LoVo (cell line): ENCODE data around the gene VPS9D1.

ENCODE experiments used
- DNase-seq: peaks from one replicate; pipeline ENCODE4 v3.0.0-alpha.2; 2016; ENCODE audit warnings: low spot score

Gene VPS9D1

DNA sequence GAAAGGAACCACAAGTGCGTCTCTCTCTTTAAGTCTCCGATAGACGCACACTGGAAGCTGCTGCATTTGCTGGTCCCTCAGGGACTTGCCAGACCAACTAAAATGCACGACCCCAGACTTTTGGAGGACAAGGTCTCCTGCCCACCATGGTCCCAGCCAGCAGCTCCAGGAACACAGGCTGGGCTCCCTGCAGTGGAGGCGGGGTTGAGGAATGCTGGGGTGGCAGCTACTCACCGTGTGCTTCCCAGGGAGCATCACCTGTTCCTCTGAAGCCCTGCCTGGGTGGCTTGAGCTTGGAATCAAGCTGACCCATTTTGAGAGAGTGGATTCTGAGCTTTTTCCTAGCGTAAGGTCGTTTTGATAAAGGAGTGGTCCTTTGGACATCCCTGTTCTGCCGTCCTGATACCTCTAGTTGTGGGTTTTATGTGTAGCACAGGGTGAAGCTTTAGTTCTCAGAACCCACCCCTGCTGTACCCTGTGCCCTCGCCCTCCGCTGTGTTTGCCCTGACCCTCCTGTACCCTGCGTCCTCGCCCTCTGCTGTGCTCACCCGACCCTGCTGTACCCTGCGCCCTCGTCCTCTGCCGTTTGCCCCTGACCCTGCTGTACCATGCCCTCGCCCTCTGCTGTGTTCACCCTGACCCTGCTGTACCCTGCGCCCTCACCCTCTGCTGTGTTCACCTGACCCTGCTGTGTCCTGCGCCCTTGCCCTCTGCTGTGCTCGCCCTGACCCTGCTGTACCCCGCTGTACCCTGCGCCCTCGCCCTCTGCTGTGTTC, 11.6 kb upstream of the VPS9D1 start:
- no peak for DNase-seq

GRCh38 chr16:89730610-89731234, 10.0 kb upstream of the VPS9D1 start:
- no peak for DNase-seq

DNA sequence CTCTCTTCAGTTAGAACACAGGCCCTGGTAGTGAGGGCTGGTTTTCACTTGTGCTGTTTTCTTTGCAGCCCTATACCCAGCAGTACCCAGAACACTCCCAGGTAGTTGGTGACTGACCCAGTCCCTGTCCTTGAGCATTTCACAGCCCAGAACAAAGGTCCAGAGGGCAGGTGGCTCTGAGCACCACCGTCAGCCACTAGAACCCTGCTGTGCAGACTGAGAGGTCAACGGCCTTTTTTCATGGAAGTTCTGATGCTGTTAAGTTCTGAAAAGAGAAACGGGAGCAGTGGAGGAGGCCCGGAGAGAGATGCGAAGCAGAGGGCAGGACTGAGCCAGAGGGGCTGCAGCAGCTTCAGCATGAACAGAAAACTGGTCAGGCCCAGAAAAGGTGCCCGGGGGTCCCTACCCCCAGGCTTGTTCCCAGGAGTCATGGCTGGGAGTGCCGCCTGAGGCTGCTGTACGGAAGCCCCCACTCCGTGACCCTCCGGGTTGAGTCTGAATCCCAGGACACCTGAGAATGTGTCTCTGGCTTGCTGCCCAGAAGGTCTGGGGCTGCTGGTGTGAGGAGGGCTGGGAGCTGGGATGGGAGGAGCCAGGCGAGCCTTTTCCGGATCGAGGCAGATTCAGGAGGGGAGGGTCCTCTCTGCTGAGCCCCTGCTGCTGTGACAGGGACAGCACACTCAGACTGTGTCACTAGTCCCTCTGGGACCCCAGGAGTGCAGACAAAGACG, 9.3 kb upstream of the VPS9D1 start:
- no peak for DNase-seq

DNA sequence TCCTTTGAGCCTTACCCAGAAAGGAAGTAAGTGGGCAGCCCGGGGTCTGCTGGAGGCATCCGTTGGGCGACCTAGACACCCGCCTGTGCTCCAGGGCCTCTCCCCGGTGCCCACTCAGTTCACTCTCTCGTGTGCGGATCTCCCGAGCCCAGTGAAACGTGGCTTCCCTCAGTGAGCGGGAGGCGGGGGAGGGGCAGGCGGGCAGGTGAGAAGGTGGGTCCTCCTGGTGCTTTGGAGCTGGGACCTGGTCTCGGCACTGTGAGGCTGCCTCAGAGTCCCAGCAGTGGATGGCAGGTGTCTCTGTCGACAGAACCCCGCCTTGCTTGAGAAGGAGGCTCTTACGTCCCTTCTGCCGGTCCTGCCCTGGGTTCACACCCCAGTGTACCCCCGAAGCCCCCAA, 8.6 kb upstream of the VPS9D1 start:
- no peak for DNase-seq

DNA sequence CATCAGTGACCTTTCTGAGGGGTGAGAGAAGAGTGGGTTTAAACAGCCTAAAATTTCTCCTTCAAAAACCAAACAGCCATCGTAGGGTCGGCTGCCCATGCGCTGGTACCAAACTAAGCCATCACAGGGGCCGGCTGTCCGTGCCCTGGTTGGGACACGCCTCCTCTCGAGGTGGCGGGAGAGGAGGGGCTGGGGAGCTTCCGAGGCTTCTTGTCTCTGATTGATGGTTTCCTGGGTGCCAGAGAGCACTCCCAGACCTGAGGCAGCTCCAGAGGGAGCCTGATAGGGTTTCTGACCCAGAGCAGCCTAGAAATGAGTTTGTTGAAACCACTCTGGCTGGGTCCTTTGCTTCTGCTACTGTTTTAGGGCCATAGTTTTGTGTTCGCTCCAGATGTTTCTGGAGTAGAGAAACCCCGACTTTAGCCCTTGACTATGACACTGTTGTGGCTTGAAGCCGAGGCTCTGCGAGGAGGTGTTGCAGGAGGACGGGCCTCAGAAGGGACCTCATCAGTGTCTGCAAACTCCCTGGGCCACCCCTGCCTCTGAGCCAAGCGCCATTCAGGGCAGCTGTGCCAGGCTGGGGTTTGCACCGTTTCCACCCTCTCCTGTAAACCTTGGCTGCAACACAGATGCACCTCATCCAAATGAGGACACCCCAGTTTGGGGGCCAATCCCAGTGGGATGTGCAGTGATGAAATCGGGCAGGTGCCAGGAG, 6.9 kb upstream of the VPS9D1 start:
- no peak for DNase-seq

DNA sequence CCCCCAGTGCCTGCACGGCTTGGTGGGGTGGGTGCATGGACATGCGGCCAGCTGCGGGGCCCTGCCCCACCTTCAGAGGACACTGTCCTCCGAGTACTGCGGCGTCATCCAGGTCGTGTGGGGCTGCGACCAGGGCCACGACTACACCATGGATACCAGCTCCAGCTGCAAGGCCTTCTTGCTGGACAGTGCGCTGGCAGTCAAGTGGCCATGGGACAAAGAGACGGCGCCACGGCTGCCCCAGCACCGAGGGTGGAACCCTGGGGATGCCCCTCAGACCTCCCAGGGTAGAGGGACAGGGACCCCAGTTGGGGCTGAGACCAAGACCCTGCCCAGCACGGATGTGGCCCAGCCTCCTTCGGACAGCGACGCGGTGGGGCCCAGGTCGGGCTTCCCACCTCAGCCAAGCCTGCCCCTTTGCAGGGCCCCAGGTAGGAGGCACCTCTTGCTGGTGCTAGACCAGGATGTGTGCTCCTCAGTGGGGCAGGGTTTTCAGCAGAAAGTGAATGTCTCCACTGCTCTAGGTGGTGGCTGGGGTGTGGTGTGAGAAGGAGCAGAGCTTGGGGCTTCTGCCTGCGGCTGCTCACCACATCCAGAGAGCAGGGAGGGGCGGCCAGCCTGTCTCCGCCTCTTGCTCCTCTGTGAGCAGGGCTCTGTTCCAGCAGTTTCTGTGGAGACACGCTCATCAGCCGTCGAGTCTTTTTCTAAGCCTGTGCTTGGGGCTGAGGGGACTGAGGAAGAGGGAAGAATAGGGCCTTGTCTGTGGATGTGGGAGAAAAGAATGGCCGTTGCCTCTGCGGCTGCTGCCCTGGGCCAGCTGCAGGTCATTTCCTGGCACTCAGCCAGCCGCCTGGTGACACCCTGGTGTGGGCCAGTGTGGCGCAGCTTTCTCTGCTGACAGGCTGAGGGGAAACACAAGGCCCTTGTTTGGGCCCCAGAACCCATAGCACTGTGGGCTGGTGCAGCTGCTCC, 2.9 kb upstream of the VPS9D1 start:
- DNase-seq: no peak

DNA sequence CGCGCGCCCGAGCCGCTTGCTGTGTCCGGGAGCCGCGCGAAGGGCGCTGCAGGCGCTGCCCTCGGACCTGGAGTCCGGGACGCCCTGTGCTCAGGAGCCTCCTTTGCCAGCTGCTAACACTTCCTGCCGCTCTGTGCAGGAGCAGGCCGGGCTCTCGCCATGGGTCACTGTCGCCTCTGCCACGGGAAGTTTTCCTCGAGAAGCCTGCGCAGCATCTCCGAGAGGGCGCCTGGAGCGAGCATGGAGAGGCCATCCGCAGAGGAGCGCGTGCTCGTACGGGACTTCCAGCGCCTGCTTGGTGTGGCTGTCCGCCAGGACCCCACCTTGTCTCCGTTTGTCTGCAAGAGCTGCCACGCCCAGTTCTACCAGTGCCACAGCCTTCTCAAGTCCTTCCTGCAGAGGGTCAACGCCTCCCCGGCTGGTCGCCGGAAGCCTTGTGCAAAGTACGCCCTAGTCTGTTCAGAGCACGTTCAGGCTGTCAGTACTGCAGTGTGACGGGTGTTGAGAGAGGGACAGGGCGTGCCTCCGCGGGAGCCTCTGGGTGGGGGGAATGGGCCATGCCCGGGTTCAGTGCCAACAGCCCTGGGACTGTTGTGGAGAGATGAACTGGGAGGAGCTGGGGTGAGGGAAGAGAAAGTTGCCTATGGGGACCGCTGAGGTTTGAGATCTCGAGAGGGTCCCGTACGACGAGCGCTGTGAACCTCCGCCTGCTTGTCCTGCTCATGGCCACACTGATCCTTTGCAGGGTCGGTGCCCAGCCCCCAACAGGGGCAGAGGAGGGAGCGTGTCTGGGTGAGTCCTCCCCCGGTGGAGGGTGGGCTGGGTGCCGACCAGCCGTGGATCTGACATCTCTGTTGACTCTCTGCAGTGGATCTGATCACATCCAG, 1.9 kb upstream of the VPS9D1 start:
- peak; percentile 82 for DNase-seq

- peak; percentile 48 for DNase-seq
Measured at GRCh38 chr16:89721546-89722391, 1.1 kb upstream of the VPS9D1 start.

DNA sequence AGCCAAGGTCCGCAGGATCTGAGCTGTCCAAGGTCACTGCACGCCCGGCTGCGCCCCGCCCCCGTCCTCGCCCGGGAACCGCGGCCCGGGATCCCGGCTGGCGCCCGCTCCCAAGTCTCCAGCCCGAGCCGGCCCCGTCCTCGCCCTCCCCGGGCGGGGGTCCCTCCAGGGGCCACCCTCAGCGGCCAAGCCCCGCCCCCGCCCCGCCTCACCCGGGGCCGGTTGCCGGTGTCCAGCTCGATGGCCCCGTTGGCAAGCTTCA, 216 bp downstream of the VPS9D1 start:
- DNase-seq: peak; percentile 37

DNA sequence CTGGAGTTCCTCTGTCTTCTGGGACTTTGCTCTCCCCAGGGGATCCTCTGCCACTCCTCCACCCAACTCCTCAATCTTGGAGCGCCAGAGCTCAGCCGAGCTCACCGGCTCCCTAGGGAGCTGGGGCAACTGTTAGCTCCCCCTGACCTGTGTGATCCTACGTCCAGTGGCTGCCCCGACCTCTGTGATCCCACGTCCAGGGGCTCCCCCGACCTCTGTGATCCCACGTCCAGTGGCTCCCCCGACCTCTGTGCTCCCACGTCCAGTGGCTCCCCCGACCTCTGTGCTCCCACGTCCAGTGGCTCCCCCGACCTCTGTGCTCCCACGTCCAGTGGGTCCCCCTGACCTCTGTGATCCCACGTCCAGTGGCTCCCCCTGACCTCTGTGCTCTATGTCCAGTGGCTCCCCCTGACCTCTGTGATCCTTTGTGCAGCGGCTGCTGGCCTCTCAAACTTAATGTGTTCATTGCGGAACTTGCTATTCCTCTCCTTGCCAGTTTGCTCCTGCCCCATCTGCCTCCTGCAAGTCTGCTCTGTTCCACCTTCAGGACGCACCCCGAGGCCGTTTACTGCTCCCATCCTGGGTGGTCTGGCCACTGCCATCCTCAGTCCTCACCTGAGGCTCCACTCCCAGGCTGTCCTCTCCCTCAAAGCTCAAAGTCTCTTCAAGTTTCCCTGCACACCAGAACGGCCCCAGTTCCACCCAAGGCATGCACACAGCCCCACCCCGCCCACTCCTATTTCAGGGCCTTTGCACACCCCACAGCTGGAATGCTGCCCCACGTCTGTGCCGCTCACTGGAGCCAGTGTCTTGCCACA, 2.8 kb downstream of the VPS9D1 start:
- no peak for DNase-seq

DNA sequence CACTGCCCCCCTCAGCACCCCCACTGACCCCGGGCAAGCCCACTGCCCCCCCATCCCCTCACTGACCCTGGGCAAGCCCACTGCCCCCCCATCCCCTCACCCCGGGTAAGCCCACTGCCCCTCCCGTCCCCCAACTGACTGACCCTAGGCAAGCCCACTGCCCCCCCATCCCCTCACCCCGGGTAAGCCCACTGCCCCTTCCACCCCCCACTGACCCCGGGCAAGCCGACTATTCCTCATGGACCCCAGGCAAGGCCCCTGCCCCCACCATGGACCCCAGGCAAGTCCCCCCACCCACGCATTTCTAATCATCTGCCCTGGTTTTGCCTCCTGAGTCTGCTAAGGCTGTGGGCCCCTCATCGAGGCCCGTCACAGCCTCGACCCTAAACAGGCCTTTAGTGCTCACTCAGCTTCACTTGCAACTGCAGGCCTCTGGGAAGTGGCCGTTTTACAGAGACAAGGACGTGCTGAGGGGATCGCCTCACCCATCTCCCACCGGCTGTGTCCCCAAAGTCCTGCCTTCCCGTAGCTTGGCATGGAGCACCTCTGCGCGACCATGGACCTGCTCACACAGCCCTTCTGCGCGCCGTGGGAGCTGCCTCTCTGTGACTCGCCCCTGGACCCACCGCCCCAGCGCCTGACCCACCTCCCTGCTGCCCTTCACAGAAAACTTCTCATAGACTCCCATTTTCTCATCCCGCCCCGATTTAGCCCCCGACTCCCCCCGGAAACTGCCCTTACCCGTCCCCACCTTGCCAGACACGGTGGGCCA, 3.6 kb downstream of the VPS9D1 start:
- no peak for DNase-seq

DNA sequence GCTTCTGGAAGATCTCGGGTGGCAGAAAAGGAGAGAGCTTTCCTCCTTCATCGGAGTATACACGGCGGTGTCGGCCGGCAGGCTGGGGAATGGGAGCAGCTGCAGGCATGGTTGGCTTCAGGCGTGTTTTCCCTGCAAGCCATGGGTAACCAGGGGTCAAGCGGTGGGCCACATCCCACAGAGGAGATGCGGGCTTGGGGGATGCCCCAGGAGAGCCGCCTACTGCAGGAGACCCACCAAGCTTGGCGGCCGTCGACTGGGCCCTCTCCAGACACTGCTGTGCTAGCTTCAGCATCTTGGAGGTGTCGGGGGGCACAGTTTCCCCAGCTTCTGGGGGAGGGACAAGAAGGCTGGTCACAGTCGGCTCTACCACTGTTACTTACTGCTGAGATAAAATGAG, 4.2 kb downstream of the VPS9D1 start:
- DNase-seq: no peak

DNA sequence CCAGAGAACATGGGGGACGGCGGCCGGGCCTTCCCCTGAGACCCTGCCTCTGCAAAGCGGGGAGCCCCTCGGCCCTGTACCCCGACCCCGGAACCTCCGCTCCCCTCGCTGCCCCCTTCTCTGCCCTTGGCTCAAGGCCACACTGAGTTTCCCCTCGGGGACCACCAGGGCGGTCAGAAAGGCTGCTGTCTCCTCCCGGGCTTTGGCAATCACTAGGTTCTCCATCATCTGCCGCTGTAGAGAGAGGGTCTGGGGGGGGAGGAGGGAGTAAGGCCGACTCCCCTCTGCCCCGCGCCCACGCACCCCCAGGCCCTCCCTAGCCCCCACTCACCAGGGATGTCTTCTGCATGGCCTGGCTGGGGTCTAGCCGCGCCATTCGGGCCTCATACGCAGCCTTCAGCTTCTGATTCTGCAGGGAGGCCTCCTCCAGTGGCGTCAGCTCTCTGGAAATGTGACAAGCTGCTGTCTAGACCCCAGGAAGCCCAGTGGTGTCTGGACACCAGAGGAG, 8.4 kb downstream of the VPS9D1 start:
- no peak for DNase-seq

GRCh38 chr16:89711601-89712273, 9.0 kb downstream of the VPS9D1 start:
- DNase-seq: peak; percentile 79

DNA sequence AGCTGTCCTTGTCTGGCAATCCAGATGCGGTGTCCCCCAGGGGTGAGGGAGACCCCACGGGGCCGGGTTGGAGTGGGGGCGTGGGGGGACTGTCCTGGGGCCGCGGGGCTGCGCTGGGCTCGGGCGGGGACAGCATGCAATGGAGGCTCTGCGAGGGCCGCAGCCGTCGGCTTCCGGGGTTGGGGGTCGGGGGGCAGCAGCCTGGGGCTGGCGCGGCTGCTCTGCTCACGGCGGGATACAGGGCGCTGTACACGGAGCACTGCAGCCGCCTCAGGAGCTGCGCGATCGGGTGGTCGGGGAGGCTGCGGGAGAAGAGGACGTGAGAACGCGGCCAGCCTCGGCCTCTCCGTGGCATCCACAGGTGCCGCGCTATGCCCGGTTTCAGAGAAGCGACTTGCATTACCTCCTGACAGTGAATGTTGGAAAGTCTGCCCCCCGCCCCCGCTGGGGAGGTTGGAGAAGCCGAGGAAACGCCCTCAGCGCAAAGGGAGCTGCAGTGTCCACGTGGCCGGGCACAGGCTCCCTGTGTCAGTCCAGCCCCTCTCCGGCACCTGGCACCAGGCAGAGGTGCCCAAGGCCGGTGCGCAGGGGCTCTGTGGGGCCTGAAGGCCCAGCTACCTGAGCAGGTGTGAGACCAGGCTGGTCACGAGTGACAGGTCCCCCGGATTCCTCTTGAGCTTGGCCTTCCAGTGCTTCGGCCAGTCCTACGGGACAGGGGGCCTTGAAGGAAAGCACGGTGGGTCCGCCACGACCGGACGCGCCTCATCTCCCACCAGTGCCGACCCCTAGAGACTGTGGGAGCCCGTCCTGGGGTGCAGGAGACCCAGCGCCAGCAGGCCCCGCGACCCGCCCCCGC, 9.8 kb downstream of the VPS9D1 start:
- DNase-seq: no peak
